ENCODE measurements around the gene USP15. TPM values are rescaled to one million over a fixed set of nuclear protein-coding genes. Genes with fewer than 3 reads are reported as not detected.

Gene USP15
- total RNA-seq, 1 experiment from 2014 or later: 42.9 TPM

- Mint-ChIP-seq H3K4me3 (ENCODE audit: unreplicated experiment) (no peak overlapping the region), H3K36me3 (ENCODE audit: insufficient read depth, unreplicated experiment) (peaks cover 32% of the 10 kb centered on the region), H3K27ac (ENCODE audit: unreplicated experiment) (no peak overlapping the region), H3K27me3 (ENCODE audit: insufficient read depth, unreplicated experiment) (no peaks in the 10 kb centered on the region), H3K4me1 (ENCODE audit: low read depth, unreplicated experiment) (no peaks in the 10 kb centered on the region), H3K9me3 (ENCODE audit: unreplicated experiment) (peaks cover 5% of the 10 kb centered on the region)
- POLR2A ChIA-PET: no interaction called here
- Histone ChIP-seq H3K36me3 (ENCODE audit: control insufficient read depth, insufficient read depth, low read length) (no peaks in the 10 kb centered on the region; the same call in 1 of the 2 replicates), H3K4me3 (ENCODE audit: low read depth, low read length) (no peak overlapping the region), H3K9me3 (peaks cover 3% of the 10 kb centered on the region; the same call in 1 of the 2 replicates), H3K27me3 (replicated peaks; ENCODE audit: control insufficient read depth, insufficient read depth, low read length) (no peaks in the 10 kb centered on the region), H3K4me1 (no peaks in the 10 kb centered on the region)
- no peak for DNase-seq
- BruUV-seq (replicated peaks): no TSS peak
- CTCF ChIA-PET: no interaction called here
- intact Hi-C loops (cut with micrococcal nuclease; ENCODE audit: unreplicated experiment): no loop called here
- no peak for TF ChIP-seq CTCF (IDR thresholded peaks at IDR 0.05; ENCODE audit: insufficient read depth in 1 of 2, low read depth in 1 of 2, low read length in 1 of 2, severe bottlenecking in 1 of 2, unreplicated experiment in 1 of 2)
These were observed 39.4 kb downstream of the USP15 start for GRCh38 chr12:62299617-62300016.

- Mint-ChIP-seq H3K27ac (ENCODE audit: unreplicated experiment) (no peak overlapping the region), H3K27me3 (ENCODE audit: insufficient read depth, unreplicated experiment) (no peaks in the 10 kb centered on the region), H3K36me3 (ENCODE audit: insufficient read depth, unreplicated experiment) (peaks cover 30% of the 10 kb centered on the region), H3K9me3 (ENCODE audit: unreplicated experiment) (peaks cover 11% of the 10 kb centered on the region), H3K4me3 (ENCODE audit: unreplicated experiment) (no peak overlapping the region), H3K4me1 (ENCODE audit: low read depth, unreplicated experiment) (no peaks in the 10 kb centered on the region)
- no peak for TF ChIP-seq CTCF (IDR thresholded peaks at IDR 0.05; ENCODE audit: insufficient read depth in 1 of 2, low read depth in 1 of 2, low read length in 1 of 2, severe bottlenecking in 1 of 2, unreplicated experiment in 1 of 2)
- Histone ChIP-seq H3K27me3 (replicated peaks; ENCODE audit: control insufficient read depth, insufficient read depth, low read length) (no peaks in the 10 kb centered on the region), H3K4me3 (ENCODE audit: low read depth, low read length) (no peak overlapping the region), H3K4me1 (no peaks in the 10 kb centered on the region), H3K9me3 (peaks cover 9% of the 10 kb centered on the region), H3K36me3 (ENCODE audit: control insufficient read depth, insufficient read depth, low read length) (no peaks in the 10 kb centered on the region; the same call in 1 of the 2 replicates)
- CTCF ChIA-PET: no interaction called here
- DNase-seq: no peak
- intact Hi-C loops (cut with micrococcal nuclease; ENCODE audit: unreplicated experiment): no loop called here
- no TSS peak for BruUV-seq (replicated peaks)
- POLR2A ChIA-PET: no interaction called here
These were observed 41.0 kb downstream of the USP15 start for GRCh38 chr12:62301080-62301798.

GRCh38 chr12:62301799-62302133, 41.6 kb downstream of the USP15 start:
- no TSS peak for BruUV-seq (replicated peaks)
- Mint-ChIP-seq H3K4me3 (ENCODE audit: unreplicated experiment) (no peak overlapping the region), H3K36me3 (ENCODE audit: insufficient read depth, unreplicated experiment) (peaks cover 25% of the 10 kb centered on the region), H3K27ac (ENCODE audit: unreplicated experiment) (no peak overlapping the region), H3K27me3 (ENCODE audit: insufficient read depth, unreplicated experiment) (no peaks in the 10 kb centered on the region), H3K9me3 (ENCODE audit: unreplicated experiment) (peaks cover 11% of the 10 kb centered on the region), H3K4me1 (ENCODE audit: low read depth, unreplicated experiment) (no peaks in the 10 kb centered on the region)
- ChIA-PET CTCF (no interaction called here), POLR2A (no interaction called here)
- peaks cover 9% of the 10 kb centered on the region for H3K9me3 ChIP-seq
- no peak overlapping the region for H3K4me3 ChIP-seq (ENCODE audit: low read depth, low read length)
- no peaks in the 10 kb centered on the region for H3K4me1 ChIP-seq
- no peak for DNase-seq
- no peaks in the 10 kb centered on the region for H3K27me3 ChIP-seq (replicated peaks; ENCODE audit: control insufficient read depth, insufficient read depth, low read length)
- no peak for TF ChIP-seq CTCF (IDR thresholded peaks at IDR 0.05; ENCODE audit: insufficient read depth in 1 of 2, low read depth in 1 of 2, low read length in 1 of 2, severe bottlenecking in 1 of 2, unreplicated experiment in 1 of 2)
- intact Hi-C loops (cut with micrococcal nuclease; ENCODE audit: unreplicated experiment): no loop called here
- H3K36me3 ChIP-seq (ENCODE audit: control insufficient read depth, insufficient read depth, low read length): no peaks in the 10 kb centered on the region; the same call in 1 of the 2 replicates

Data from Caco-2 (cell line).